HG03565 (cell line): ENCODE data around the gene LRP8.
A peak's percentile ranks its signal among the peaks of the same experiment; 100 is the strongest.

ENCODE experiments used
- ATAC-seq: cut with Tn5 transposase; IDR thresholded peaks from one replicate; pipeline ENCODE4 v1.9.1; 2021; ENCODE audit warnings: mild to moderate bottlenecking, moderate library complexity; ENCODE audit not compliant: unreplicated experiment

The LRP8 gene

GRCh38 chr1:53359934-53360276, 32.0 kb upstream of the LRP8 start:
- no peak for ATAC-seq

- ATAC-seq, result no peak
Measured at GRCh38 chr1:53359225-53359933, 31.5 kb upstream of the LRP8 start.

- no peak for ATAC-seq
Measured at GRCh38 chr1:53356637-53357036, 28.8 kb upstream of the LRP8 start.

GRCh38 chr1:53354119-53354518, 26.2 kb upstream of the LRP8 start:
- no peak for ATAC-seq

- ATAC-seq, result no peak
Measured at GRCh38 chr1:53352561-53352960, 24.7 kb upstream of the LRP8 start.

- ATAC-seq, result no peak
Measured at GRCh38 chr1:53350853-53351767, 23.2 kb upstream of the LRP8 start.

GRCh38 chr1:53349968-53350852, 22.3 kb upstream of the LRP8 start:
- no peak for ATAC-seq

GRCh38 chr1:53349369-53349835, 21.5 kb upstream of the LRP8 start:
- no peak for ATAC-seq

- ATAC-seq, result no peak
Measured at GRCh38 chr1:53348486-53349368, 20.9 kb upstream of the LRP8 start.

- no peak for ATAC-seq
Measured at GRCh38 chr1:53346814-53347176, 18.9 kb upstream of the LRP8 start.

- ATAC-seq, result no peak
Measured at GRCh38 chr1:53345996-53346813, 18.3 kb upstream of the LRP8 start.

GRCh38 chr1:53344921-53345838, 17.3 kb upstream of the LRP8 start:
- ATAC-seq, result peak; percentile 91

- ATAC-seq, result no peak
Measured at GRCh38 chr1:53343831-53344668, 16.2 kb upstream of the LRP8 start.

- ATAC-seq, result no peak
Measured at GRCh38 chr1:53342735-53343470, 15.0 kb upstream of the LRP8 start.

GRCh38 chr1:53341961-53342707, 14.3 kb upstream of the LRP8 start:
- ATAC-seq, result no peak

GRCh38 chr1:53341521-53341895, 13.6 kb upstream of the LRP8 start:
- ATAC-seq, result no peak
